Measurements from ENCODE around the gene ACER2. TPM values are rescaled to one million over a fixed set of nuclear protein-coding genes. Genes with fewer than 3 reads are reported as not detected.
A peak's percentile ranks its signal among the peaks of the same experiment; 100 is the strongest.

The ACER2 gene
- polyA plus RNA-seq (2012; ENCODE audit: insufficient read depth, insufficient read length, low read depth): not detected

DNA sequence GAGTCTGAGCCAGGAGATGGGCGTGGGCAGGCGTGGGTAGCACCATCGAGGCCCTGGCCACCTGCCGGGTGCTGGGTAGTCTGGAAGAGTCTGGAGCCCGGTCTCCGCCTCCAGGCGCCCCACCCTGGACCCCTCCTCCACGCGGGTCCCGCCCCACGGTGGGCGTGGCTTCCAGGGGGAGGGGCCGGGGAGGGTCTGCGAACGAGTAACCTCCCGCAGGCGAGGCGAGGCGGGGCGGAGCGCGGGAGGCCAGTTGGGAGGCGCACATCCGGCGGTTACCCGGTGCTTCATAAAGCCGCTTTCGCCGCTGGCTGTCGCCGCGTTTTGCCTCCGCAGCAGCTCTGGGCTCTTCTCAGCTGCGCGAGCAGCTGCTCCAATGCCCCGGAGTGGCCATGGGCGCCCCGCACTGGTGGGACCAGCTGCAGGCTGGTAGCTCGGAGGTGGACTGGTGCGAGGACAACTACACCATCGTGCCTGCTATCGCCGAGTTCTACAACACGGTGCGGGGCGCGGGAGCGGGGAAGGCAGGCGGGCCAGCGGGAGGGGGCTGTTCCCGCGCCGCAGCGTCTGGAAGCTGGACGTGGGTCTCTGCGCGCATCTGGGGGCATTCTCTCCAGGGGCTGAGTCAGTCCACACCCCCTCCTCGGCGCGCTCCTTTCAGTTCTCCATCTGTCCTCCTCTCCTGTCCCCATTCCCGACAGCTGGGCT lies at the start of gene ACER2:
Gene ACER2 (plus strand): TSS at position 317 of the 708 bp plus-strand sequence. CDS start 76 bp downstream, at position 393.
- TF ChIP-seq, protein P1, sequence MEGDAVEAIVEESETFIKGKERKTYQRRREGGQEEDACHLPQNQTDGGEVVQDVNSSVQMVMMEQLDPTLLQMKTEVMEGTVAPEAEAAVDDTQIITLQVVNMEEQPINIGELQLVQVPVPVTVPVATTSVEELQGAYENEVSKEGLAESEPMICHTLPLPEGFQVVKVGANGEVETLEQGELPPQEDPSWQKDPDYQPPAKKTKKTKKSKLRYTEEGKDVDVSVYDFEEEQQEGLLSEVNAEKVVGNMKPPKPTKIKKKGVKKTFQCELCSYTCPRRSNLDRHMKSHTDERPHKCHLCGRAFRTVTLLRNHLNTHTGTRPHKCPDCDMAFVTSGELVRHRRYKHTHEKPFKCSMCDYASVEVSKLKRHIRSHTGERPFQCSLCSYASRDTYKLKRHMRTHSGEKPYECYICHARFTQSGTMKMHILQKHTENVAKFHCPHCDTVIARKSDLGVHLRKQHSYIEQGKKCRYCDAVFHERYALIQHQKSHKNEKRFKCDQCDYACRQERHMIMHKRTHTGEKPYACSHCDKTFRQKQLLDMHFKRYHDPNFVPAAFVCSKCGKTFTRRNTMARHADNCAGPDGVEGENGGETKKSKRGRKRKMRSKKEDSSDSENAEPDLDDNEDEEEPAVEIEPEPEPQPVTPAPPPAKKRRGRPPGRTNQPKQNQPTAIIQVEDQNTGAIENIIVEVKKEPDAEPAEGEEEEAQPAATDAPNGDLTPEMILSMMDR (IDR thresholded peaks at IDR 0.05; ENCODE audit: low read depth, low read length): peak; percentile 23; the same call in 1 of the 2 replicates
- no peaks in the 10 kb centered on the region for H3K4me1 ChIP-seq
- peak within 1 kb of the TSS; percentile 90 for H3K4me3 ChIP-seq (ENCODE audit: low read depth, low read length)
- peak; percentile 98 for DNase-seq
- H3K27me3 ChIP-seq: no peaks in the 10 kb centered on the region
- H3K36me3 ChIP-seq: no peaks in the 10 kb centered on the region
- H3K9me3 ChIP-seq: no peaks in the 10 kb centered on the region

DNA sequence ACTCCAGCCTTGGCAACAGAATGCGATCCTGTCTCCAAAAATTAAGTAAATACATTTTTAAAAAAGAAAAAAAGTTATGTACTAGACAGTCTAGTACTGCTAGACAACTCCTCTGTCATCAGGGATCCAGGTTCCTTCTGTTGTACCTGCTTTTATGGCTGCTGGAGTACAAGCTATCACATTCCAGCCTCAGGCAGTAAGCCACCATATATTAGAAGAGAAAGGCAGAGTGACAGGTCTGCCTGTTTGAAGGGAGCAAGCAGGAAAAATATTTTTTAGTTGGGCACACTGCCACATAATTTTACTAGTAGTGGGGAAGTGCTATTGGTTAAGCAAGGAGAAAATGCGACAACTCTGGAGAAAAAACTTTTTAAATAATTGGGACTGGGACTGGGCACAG lies 39.7 kb upstream of the ACER2 start:
- Histone ChIP-seq H3K36me3 (peaks cover 16% of the 10 kb centered on the region), H3K9me3 (no peaks in the 10 kb centered on the region), H3K27me3 (no peaks in the 10 kb centered on the region), H3K4me3 (ENCODE audit: low read depth, low read length) (no peak overlapping the region), H3K4me1 (no peaks in the 10 kb centered on the region)
- TF ChIP-seq, protein P1 (IDR thresholded peaks at IDR 0.05; ENCODE audit: low read depth, low read length): no peak
- no peak for DNase-seq

GRCh38 chr9:19371942-19372341 lies 36.9 kb upstream of the ACER2 start:
- Histone ChIP-seq H3K4me1 (no peaks in the 10 kb centered on the region), H3K36me3 (peaks cover 39% of the 10 kb centered on the region), H3K4me3 (ENCODE audit: low read depth, low read length) (no peak overlapping the region), H3K9me3 (no peaks in the 10 kb centered on the region), H3K27me3 (no peaks in the 10 kb centered on the region)
- TF ChIP-seq, protein P1 (IDR thresholded peaks at IDR 0.05; ENCODE audit: low read depth, low read length): no peak
- no peak for DNase-seq

DNA sequence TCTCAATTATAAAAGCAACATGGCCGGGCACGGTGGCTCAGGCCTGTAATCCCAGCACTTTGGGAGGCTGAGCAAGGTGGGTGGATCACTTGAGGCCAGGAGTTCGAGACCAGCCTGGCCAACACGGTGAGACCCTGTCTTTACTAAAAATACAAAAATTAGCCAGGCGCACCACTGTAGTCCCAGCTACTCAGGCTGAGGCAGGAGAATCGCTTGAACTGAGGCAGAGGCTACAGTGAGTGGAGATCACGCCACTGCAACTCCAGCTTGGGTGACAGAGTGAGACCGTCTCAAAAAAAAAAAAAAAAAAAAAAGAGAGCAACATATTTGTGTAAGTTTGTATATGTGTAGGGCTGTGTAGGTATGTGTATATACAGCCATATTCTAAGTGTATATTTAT lies 36.2 kb upstream of the ACER2 start:
- Histone ChIP-seq H3K4me1 (no peaks in the 10 kb centered on the region), H3K27me3 (no peaks in the 10 kb centered on the region), H3K9me3 (no peaks in the 10 kb centered on the region), H3K36me3 (peaks cover 46% of the 10 kb centered on the region), H3K4me3 (ENCODE audit: low read depth, low read length) (no peak overlapping the region)
- TF ChIP-seq, protein P1 (IDR thresholded peaks at IDR 0.05; ENCODE audit: low read depth, low read length): no peak
- DNase-seq: no peak

DNA sequence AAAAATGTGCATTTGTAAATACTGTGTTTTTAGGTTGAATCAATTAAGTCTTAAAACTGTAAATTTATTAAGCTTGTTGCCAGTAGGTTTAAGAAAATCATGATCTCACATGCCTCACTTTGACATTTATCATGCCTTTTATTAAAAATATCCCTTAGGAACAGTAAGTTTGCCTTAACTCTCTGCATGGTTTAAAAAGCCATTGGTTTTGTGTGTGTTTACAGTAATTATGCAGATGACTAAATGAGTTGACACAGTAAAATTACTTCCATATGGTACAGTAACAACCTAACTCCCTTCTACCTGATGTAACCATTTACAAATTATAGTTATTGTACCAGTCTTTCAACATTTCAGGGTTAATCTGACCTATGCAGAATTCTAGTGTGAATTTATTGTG lies 35.3 kb upstream of the ACER2 start:
- Histone ChIP-seq H3K4me3 (ENCODE audit: low read depth, low read length) (no peak overlapping the region), H3K9me3 (no peaks in the 10 kb centered on the region), H3K27me3 (no peaks in the 10 kb centered on the region), H3K4me1 (no peaks in the 10 kb centered on the region), H3K36me3 (peaks cover 55% of the 10 kb centered on the region)
- TF ChIP-seq, protein P1 (IDR thresholded peaks at IDR 0.05; ENCODE audit: low read depth, low read length): no peak
- no peak for DNase-seq

- TF ChIP-seq, protein P1 (IDR thresholded peaks at IDR 0.05; ENCODE audit: low read depth, low read length): no peak
- H3K4me1 ChIP-seq: no peaks in the 10 kb centered on the region
- H3K4me3 ChIP-seq (ENCODE audit: low read depth, low read length): no peak overlapping the region
- no peaks in the 10 kb centered on the region for H3K27me3 ChIP-seq
- peaks cover 68% of the 10 kb centered on the region for H3K36me3 ChIP-seq
- DNase-seq: no peak
- H3K9me3 ChIP-seq: no peaks in the 10 kb centered on the region
Measured at GRCh38 chr9:19375538-19375937, 33.3 kb upstream of the ACER2 start.
